Measurements from ENCODE around the gene TBC1D3B. TPM values are rescaled to one million over a fixed set of nuclear protein-coding genes. Genes with fewer than 3 reads are reported as not detected.

TBC1D3B gene
- total and polyA plus RNA-seq, 2 of the 13 experiments (the other 11 are each of a cell fraction or from before 2014, with no cell fraction given): 1.1 to 1.8 TPM

- no peak for TF ChIP-seq ERF (CRISPR knock-in tag; IDR thresholded peaks at IDR 0.05)
- no peak for TF ChIP-seq ZNF367 (CRISPR knock-in tag; IDR thresholded peaks at IDR 0.05; ENCODE audit: borderline replicate concordance)
- TF ChIP-seq ZNF644 (CRISPR knock-in tag; IDR thresholded peaks at IDR 0.05; ENCODE audit: low read depth): no peak
- TF ChIP-seq NR2F6 (IDR thresholded peaks at IDR 0.05): no peak
- no peak for TF ChIP-seq NR2F6 (CRISPR knock-in tag; IDR thresholded peaks at IDR 0.05)
- TF ChIP-seq POLR2AphosphoS2 (IDR thresholded peaks at IDR 0.05; ENCODE audit: low read depth, low read length): no peak
- no peak for TF ChIP-seq ZBTB39 (CRISPR knock-in tag; IDR thresholded peaks at IDR 0.05)
- TF ChIP-seq ZKSCAN5 (CRISPR knock-in tag; IDR thresholded peaks at IDR 0.05): no peak
- TF ChIP-seq FOSL1 (CRISPR knock-in tag; IDR thresholded peaks at IDR 0.05; ENCODE audit: borderline replicate concordance): no peak
- TF ChIP-seq MYPOP (CRISPR knock-in tag; IDR thresholded peaks at IDR 0.05): no peak
- TF ChIP-seq HNF1A (IDR thresholded peaks at IDR 0.05; ENCODE audit: low read depth): no peak
- TF ChIP-seq HNF1A (CRISPR knock-in tag; IDR thresholded peaks at IDR 0.05; ENCODE audit: borderline replicate concordance): no peak
These were observed 41.0 kb downstream of the TBC1D3B start (continued) for GRCh38 chr17:36135465-36135864.
